Hippocampal formation (tissue), 2 donors: Measurements from ENCODE around the gene NEK7.

Source experiments
- DNase-seq, 2 donors: peaks; one replicate each; lab custom pipeline; 2025; lab: John Stamatoyannopoulos, UW

NEK7 gene

GRCh38 chr1:198352975-198353695 is 196.3 kb downstream of the NEK7 start:
- no peak for DNase-seq

- DNase-seq, result no peak
Measured at GRCh38 chr1:198357937-198358336, 201.1 kb downstream of the NEK7 start.

- peak in 1 of 2 donors; percentile 0 for DNase-seq
Measured at GRCh38 chr1:198359024-198359653, 202.3 kb downstream of the NEK7 start.

- DNase-seq, result no peak
Measured at GRCh38 chr1:198360208-198360729, 203.5 kb downstream of the NEK7 start.

DNA sequence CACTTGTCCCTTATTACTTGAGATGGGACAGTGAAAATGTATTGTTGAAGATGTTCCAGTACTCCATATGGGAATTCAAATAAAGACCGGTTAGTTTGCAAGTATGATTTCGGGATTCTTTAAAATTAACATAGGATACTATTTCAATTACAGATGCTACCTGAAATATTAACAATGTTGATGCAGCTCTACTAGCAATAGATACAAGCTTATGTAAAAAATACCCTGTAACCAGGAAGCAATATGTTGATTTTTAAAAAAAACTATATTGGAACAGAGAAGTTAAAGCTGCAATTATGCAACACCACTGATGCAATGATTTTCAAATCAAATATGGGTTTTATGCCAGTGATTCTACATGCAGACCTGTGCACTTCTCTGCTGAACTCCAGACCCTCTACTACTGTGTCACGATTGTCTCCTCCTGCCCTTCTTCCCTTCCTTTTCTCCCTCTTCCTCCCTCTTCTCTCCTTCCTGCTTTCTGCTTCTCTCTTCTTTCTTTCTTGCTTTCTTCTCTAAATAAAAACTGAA is 204.5 kb downstream of the NEK7 start:
- DNase-seq, result no peak

DNA sequence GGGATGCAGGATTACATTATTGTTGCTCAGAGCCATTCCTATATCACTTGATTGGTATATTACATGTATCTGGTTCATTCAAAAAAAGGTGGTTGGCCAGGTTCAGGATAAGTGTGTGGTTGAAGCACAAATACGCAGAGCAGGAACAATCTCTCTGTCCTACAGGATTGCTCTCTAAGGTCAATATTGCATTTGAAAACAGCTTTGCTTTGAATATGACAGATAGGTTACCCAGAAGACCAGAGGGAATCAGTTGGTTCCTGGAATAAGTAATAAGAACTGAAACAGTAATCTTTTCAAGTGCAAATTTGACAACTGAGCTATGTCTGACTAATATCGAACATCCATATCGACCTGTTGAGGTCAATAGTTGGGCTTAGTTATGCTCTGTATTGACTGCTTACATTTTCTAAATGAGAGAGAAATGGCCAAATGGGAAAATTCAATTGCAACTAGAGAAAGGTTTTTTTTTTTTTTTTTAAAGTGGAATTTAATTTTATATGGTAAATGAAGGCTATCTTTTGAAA is 206.9 kb downstream of the NEK7 start:
- no peak for DNase-seq

DNA sequence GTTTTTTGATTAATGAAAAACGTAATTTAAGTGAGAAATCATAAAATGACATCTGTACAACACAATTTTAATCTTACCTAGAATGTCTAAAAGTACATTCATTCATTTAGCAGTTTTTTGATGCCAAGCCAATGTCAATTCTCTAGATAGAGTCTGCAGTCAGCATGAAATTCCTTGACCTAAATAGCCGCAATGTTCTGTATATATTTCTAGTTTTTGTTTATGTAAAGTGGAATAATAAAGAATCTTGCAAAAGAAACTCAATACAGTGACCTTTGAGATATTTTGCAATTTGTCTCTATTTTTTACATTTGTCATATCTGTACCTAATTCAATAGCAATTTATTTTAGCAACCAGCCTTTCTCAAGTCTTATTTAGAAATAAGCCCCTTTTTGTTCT is 207.7 kb downstream of the NEK7 start:
- DNase-seq, result no peak

DNA sequence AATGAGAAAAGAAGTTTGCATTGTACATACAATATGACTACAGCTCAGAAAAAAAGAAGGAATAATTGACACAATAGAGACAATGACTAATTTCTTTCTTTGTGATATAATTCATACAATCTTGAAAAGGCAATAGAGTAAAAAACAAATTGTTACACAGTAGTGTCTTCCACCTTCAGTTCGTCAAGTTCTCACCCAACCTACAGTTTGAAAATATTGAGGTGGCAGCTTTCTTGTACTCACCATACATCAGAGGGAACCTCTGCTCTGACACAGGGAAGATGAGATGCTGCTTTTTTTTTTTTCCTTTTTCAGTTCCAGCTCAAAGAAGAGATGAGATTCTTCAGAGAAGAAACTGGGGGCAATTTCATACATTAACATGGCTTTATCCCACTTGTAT is 210.5 kb downstream of the NEK7 start:
- no peak for DNase-seq

- no peak for DNase-seq
Measured at GRCh38 chr1:198370996-198371395, 214.2 kb downstream of the NEK7 start.
